Astrocyte of the cerebellum (primary cell): ENCODE data around the gene TATDN3.
"Not testable (repeated sequence)": the region's sequence is repeated elsewhere in the genome, so short reads cannot be mapped to it uniquely, and the experiment has no call there.

ENCODE experiments used
- DNase-seq: peaks from one replicate; pipeline ENCODE4 v3.0.0-alpha.2; 2011; ENCODE audit warnings: low read depth
- H3K4me3 ChIP-seq: 2 replicates; pipeline ENCODE4 v1.5.1; 2011; ENCODE audit warnings: mild to moderate bottlenecking, low read depth, low read length, moderate library complexity
- in situ Hi-C: cut with HindIII; loops from 2 replicates; pipeline ENCODE4 v1.10.0; 2017; ENCODE audit warnings: low sequenced_read_pairs
- TF ChIP-seq, protein P1 (sequence below): IDR thresholded peaks from 2 replicates; pipeline ENCODE4 v1.5.1; 2012; ENCODE audit warnings: low read length, low read depth, moderate library complexity, mild to moderate bottlenecking; ENCODE audit errors: missing control alignments

TATDN3 gene

DNA sequence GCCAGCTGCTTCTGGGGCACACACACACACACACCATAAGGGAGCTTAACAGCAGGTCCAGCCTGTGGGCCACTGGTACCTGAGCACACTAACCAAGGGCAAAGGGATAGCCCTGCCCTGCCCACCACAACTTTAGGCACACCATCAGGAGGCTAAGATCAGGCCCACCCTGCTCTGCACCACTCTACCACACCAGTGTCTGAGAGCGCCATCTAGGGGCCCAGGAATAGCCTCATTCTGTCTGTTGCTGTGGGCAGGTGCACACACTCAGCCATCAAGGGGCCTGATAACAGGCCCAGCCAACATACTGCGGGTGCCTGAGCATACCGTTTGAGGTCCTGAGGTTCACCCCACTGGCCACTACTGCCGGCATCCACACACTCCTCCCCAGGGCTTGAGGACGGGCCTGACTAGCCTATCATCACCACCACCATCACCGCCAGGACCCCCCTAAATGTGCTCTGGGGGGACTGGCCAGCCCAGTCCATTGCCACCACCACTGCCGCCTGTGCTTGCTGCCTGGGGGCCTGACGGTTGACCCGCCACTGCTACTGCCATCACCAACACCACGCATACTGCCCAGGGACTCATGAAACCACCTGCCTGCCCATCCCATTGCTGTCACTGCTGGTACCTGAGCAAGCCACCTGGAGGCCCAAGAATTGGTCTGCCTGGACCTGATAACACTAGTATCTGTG lies 31.4 kb upstream of the TATDN3 start:
- TF ChIP-seq, protein P1, sequence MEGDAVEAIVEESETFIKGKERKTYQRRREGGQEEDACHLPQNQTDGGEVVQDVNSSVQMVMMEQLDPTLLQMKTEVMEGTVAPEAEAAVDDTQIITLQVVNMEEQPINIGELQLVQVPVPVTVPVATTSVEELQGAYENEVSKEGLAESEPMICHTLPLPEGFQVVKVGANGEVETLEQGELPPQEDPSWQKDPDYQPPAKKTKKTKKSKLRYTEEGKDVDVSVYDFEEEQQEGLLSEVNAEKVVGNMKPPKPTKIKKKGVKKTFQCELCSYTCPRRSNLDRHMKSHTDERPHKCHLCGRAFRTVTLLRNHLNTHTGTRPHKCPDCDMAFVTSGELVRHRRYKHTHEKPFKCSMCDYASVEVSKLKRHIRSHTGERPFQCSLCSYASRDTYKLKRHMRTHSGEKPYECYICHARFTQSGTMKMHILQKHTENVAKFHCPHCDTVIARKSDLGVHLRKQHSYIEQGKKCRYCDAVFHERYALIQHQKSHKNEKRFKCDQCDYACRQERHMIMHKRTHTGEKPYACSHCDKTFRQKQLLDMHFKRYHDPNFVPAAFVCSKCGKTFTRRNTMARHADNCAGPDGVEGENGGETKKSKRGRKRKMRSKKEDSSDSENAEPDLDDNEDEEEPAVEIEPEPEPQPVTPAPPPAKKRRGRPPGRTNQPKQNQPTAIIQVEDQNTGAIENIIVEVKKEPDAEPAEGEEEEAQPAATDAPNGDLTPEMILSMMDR, result peak; percentile 32
- in situ Hi-C loops, result loop anchor here (5.0 kb wide), 1 partner anchor 83 kb away; no protein-coding TSS in a partner anchor
- no peak for DNase-seq
- no peak overlapping the region for H3K4me3 ChIP-seq

DNA sequence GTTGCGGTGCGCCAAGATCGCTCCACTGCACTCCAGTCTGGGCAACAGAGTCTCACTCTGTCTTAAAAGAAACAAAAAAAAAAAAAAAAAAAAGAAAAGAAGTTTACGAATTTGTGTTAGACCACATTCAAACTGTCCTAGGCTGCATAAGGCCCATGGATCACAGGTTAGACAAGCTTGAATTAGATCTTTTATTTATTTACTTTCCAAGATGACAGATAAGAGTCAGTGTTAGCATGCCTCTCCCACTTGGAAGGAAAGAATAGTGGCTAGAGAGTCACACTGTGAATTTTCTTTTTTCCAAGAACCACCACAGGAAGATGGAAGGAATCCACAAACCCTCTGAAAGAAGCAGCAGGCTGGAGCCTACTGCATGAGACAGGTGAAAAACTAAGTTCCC lies 29.5 kb upstream of the TATDN3 start:
- no peak overlapping the region for H3K4me3 ChIP-seq
- TF ChIP-seq, protein P1, result no peak
- DNase-seq, result no peak
- in situ Hi-C loops, result loop anchor here (5.0 kb wide), 1 partner anchor 85 kb away; no protein-coding TSS in a partner anchor

DNA sequence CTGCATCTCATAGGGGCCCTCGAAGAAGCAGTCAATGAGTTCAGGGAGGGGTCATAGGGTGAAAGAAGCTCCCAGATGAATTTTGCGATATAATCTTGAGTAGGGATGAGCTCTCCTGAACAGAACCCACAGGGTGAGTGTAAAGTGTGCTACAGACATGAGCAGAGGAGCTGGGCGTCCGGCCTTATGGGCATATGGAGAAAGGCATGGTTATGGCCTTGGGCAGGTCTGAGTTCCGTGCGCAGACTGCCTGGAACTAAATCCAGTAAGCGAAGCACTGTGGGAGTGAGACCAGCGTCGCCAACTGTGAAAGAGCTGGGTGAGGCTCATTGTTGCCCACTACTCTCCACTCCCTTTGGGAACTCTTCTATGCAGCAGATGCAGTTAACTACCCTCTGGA lies 28.9 kb upstream of the TATDN3 start:
- in situ Hi-C loops, result loop anchor here (5.0 kb wide), 1 partner anchor 86 kb away; no protein-coding TSS in a partner anchor
- H3K4me3 ChIP-seq, result no peak overlapping the region
- TF ChIP-seq, protein P1, result no peak
- no peak for DNase-seq

DNA sequence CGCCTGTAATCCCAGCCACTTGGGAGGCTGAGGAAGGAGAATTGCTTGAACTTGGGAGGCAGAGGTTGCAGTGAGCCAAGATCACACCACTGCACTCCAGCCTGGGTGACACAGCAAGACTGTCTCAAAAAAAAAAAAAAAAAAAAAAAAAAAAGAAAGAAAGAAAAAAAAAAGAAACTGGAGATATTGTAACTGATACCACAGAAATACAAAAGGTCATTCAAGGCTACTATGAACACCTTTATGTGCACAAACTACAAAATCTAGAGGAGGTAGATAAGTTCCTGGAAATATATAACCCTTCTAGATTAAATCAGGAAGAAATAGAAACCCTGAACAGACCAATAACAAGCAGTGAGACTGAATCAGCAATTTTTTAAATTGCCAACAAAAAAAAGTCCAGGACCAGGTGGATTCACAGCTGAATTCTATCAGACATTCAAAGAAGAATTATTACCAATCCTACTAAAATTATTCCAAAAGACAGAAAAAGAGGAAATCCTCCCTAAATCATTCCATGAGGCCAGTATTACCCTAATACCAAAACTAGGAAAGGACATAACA lies 26.9 kb upstream of the TATDN3 start:
- not testable (repeated sequence) for H3K4me3 ChIP-seq, DNase-seq
- in situ Hi-C loops, result loop anchor here (5.0 kb wide), 1 partner anchor 87 kb away; no protein-coding TSS in a partner anchor

DNA sequence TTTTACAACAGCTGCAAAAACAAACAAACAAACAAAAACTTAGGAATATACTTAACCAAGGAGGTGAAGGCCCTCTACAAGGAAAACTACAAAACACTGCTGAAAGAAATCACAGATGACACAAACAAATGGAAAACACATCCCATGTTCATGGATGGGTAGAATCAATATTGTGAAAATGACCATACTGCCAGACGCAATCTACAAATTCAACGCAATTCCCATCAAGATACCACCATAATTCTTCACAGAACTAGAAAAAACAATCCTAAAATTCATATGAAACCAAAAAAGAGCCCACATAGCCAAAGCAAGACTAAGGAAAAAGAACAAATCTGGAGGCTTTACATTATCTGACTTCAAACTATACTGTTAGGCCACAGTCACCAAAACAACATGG lies 24.9 kb upstream of the TATDN3 start:
- DNase-seq, in situ Hi-C loops, H3K4me3 ChIP-seq: not testable (repeated sequence)

DNA sequence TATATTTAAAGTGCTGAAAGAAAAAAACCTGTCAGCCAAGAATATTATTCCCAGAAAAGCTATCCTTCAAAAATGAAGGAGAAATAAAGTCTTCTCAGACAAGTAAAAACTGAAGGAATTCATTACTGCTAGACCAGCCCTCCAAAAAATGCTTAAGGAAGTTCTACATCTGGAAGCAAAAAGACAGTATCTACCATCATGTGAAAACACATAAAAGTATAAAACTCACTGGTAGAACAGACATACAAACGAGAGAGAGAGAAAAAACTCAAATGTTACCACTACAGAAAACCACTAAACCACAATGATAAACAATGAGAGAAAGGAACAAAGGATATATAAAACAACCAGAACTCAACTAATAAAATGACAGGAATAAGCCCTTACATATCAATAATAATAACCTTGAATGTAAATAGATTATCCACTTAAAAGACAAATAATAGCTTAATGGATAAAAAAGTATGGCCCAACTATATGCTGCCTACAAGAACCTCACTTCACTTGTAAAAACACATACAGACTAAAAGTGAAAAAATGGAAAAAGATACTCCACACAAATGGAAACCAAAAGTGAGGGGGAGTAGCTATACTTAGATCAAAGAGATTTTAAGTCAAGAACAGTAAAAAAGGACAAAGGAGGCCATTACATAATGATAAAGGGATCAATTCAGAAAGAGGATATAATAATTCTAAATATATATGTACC lies 22.1 kb upstream of the TATDN3 start:
- TF ChIP-seq, protein P1, result no peak
- in situ Hi-C loops, result no loop called here
- H3K4me3 ChIP-seq, result no peak overlapping the region
- no peak for DNase-seq

DNA sequence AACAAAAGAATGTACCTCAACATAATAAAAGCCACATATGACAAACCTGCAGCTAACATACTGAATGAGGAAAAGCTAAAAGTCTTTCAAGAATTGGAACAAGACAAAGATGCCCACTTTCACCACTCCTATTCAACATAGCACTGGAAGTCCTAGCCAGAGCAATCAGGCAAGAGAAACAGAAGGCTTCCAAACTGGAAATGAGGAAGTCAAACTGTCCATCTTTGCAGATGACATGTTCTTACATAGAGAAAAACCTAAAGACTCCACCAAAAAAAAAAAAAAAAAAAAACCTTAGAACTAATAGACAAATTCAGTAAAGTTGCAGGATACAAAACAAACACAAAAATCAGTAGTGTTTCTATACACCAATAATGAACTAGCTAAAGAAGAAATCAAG lies 20.4 kb upstream of the TATDN3 start:
- TF ChIP-seq, protein P1, result no peak
- no peak overlapping the region for H3K4me3 ChIP-seq
- DNase-seq, result no peak
- in situ Hi-C loops, result no loop called here
